ENCODE data around the gene NRG4.
"Not testable (repeated sequence)": the region's sequence is repeated elsewhere in the genome, so short reads cannot be mapped to it uniquely, and the experiment has no call there.

The NRG4 gene

GRCh38 chr15:75985971-75986370 lies 26.3 kb downstream of the NRG4 start:
- ChIA-PET CTCF (no interaction called here), POLR2A (no interaction called here)
- no peaks in the 10 kb centered on the region for H3K9me3 ChIP-seq (ENCODE audit: control insufficient read depth, insufficient read depth, low read depth, low read length)
- H3K4me1 ChIP-seq (ENCODE audit: control insufficient read depth, insufficient read depth, low read length) = no peaks in the 10 kb centered on the region
- no peak overlapping the region for H3K27ac ChIP-seq (ENCODE audit: extremely low read depth, low read depth, low read length)
- H3K36me3 ChIP-seq (ENCODE audit: control insufficient read depth in 2 of 2, insufficient read depth in 1 of 2, low read length in 2 of 2) = no peaks in the 10 kb centered on the region
- TF ChIP-seq ZBTB48 (tag by site-specific recombination; IDR thresholded peaks at IDR 0.05) (no peak), ZNF423 (tag by site-specific recombination; IDR thresholded peaks at IDR 0.05) (no peak), AEBP2 (tag by site-specific recombination; IDR thresholded peaks at IDR 0.05; ENCODE audit: borderline replicate concordance) (no peak), ZNF571 (tag by site-specific recombination; IDR thresholded peaks at IDR 0.05) (no peak), ZNF621 (tag by site-specific recombination; IDR thresholded peaks at IDR 0.05) (no peak), ZNF610 (tag by site-specific recombination; IDR thresholded peaks at IDR 0.05; ENCODE audit: borderline replicate concordance) (no peak), ZNF133 (tag by site-specific recombination; IDR thresholded peaks at IDR 0.05) (no peak), ZNF175 (tag by site-specific recombination; IDR thresholded peaks at IDR 0.05) (no peak), ZNF138 (tag by site-specific recombination; IDR thresholded peaks at IDR 0.05; ENCODE audit: borderline replicate concordance) (no peak), ZNF132 (tag by site-specific recombination; IDR thresholded peaks at IDR 0.05; ENCODE audit: borderline replicate concordance) (no peak), ZNF24 (tag by site-specific recombination; IDR thresholded peaks at IDR 0.05) (no peak), ZNF521 (tag by site-specific recombination; IDR thresholded peaks at IDR 0.05) (no peak), ZBTB6 (tag by site-specific recombination; IDR thresholded peaks at IDR 0.05) (no peak), YY2 (tag by site-specific recombination; IDR thresholded peaks at IDR 0.05) (no peak)
- H3K4me3 ChIP-seq (ENCODE audit: low read depth, low read length) = no peak overlapping the region

- CTCF ChIA-PET; H3K27ac ChIP-seq (ENCODE audit: extremely low read depth, low read depth, low read length); H3K4me3 ChIP-seq (ENCODE audit: low read depth, low read length); H3K36me3 ChIP-seq (ENCODE audit: control insufficient read depth in 2 of 2, insufficient read depth in 1 of 2, low read length in 2 of 2); H3K4me1 ChIP-seq (ENCODE audit: control insufficient read depth, insufficient read depth, low read length); POLR2A ChIA-PET; H3K9me3 ChIP-seq (ENCODE audit: control insufficient read depth, insufficient read depth, low read depth, low read length): not testable (repeated sequence)
These were observed 27.5 kb downstream of the NRG4 start for GRCh38 chr15:75984706-75985105.

- no peaks in the 10 kb centered on the region for H3K9me3 ChIP-seq (ENCODE audit: control insufficient read depth, insufficient read depth, low read depth, low read length)
- H3K4me1 ChIP-seq (ENCODE audit: control insufficient read depth, insufficient read depth, low read length) = no peaks in the 10 kb centered on the region
- no peak for TF ChIP-seq SP2 (tag by site-specific recombination; IDR thresholded peaks at IDR 0.05)
- TF ChIP-seq HOXC10 (CRISPR knock-in tag; IDR thresholded peaks at IDR 0.05) = no peak
- no peak for TF ChIP-seq ZBTB17 (tag by site-specific recombination; IDR thresholded peaks at IDR 0.05)
- TF ChIP-seq ZNF280C (tag by site-specific recombination; IDR thresholded peaks at IDR 0.05) = no peak
- TF ChIP-seq ZNF621 (tag by site-specific recombination; IDR thresholded peaks at IDR 0.05) = no peak
- no peak for TF ChIP-seq ZNF133 (tag by site-specific recombination; IDR thresholded peaks at IDR 0.05)
- TF ChIP-seq ZSCAN4 (tag by site-specific recombination; IDR thresholded peaks at IDR 0.05) = no peak
- no peaks in the 10 kb centered on the region for H3K36me3 ChIP-seq (ENCODE audit: control insufficient read depth in 2 of 2, insufficient read depth in 1 of 2, low read length in 2 of 2)
- ChIA-PET POLR2A (interaction anchor here (0.6 kb wide), 1 partner anchor 14 kb away, joined by 3 read pairs; no protein-coding TSS in a partner anchor), CTCF (interaction anchor here (0.5 to 1.0 kb wide), 3 partner anchors 23 to 288 kb away, joined by 3 to 4 read pairs (median 3); no protein-coding TSS in a partner anchor)
- no peak overlapping the region for H3K4me3 ChIP-seq (ENCODE audit: low read depth, low read length)
- H3K27ac ChIP-seq (ENCODE audit: extremely low read depth, low read depth, low read length) = no peak overlapping the region
These were observed 29.8 kb downstream of the NRG4 start for GRCh38 chr15:75982468-75982867.
